ENCODE measurements around the gene ARAP3. TPM values are rescaled to one million over a fixed set of nuclear protein-coding genes. Genes with fewer than 3 reads are reported as not detected.

The ARAP3 gene
- total RNA-seq, 1 donor from 2014 or later = 35.2 TPM

DNA sequence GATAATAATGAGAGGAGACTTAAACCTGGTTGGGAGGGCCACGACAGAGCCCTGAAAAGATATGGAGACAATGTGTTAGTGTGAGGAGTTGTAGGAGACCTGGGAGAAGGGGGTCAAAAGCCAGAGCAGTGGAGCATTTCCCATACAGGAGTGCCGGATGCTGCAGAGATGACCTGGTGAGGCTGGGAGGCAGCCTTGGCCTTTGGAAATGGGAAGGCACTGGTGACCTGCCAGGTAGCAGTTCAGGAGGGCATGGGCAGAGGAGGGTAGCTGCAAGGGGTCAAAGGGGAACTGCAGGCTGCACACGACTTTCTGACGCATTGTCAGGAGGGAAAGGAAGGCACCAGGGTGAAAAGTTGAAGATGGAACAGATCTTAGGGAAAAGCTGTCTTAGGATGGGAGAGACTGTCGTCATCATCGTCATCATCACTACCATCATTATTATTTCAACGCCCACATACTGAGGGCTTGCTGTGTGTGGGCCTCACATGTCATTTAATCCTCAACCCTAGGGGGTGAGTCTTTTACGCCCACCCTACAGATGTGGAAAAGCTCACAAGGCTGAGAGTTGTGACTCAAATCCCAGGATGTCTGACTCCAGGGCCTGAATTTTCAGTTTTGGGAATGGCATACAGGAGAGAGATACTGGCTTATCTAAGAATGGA is 13.3 kb downstream of the ARAP3 start:
- no peak for DNase-seq
- ATAC-seq = no peak
- Histone ChIP-seq H3K27me3 (ENCODE audit: low read depth) (no peaks in the 10 kb centered on the region), H3K4me1 (peaks cover 7% of the 10 kb centered on the region), H3K27ac (no peak overlapping the region), H3K4me3 (no peak overlapping the region), H3K9me3 (no peaks in the 10 kb centered on the region), H3K36me3 (peaks cover 52% of the 10 kb centered on the region)
- intact Hi-C loops (cut with DNase I) = no loop called here
- TF ChIP-seq, protein P1, sequence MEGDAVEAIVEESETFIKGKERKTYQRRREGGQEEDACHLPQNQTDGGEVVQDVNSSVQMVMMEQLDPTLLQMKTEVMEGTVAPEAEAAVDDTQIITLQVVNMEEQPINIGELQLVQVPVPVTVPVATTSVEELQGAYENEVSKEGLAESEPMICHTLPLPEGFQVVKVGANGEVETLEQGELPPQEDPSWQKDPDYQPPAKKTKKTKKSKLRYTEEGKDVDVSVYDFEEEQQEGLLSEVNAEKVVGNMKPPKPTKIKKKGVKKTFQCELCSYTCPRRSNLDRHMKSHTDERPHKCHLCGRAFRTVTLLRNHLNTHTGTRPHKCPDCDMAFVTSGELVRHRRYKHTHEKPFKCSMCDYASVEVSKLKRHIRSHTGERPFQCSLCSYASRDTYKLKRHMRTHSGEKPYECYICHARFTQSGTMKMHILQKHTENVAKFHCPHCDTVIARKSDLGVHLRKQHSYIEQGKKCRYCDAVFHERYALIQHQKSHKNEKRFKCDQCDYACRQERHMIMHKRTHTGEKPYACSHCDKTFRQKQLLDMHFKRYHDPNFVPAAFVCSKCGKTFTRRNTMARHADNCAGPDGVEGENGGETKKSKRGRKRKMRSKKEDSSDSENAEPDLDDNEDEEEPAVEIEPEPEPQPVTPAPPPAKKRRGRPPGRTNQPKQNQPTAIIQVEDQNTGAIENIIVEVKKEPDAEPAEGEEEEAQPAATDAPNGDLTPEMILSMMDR (IDR thresholded peaks at IDR 0.05) = no peak

DNA sequence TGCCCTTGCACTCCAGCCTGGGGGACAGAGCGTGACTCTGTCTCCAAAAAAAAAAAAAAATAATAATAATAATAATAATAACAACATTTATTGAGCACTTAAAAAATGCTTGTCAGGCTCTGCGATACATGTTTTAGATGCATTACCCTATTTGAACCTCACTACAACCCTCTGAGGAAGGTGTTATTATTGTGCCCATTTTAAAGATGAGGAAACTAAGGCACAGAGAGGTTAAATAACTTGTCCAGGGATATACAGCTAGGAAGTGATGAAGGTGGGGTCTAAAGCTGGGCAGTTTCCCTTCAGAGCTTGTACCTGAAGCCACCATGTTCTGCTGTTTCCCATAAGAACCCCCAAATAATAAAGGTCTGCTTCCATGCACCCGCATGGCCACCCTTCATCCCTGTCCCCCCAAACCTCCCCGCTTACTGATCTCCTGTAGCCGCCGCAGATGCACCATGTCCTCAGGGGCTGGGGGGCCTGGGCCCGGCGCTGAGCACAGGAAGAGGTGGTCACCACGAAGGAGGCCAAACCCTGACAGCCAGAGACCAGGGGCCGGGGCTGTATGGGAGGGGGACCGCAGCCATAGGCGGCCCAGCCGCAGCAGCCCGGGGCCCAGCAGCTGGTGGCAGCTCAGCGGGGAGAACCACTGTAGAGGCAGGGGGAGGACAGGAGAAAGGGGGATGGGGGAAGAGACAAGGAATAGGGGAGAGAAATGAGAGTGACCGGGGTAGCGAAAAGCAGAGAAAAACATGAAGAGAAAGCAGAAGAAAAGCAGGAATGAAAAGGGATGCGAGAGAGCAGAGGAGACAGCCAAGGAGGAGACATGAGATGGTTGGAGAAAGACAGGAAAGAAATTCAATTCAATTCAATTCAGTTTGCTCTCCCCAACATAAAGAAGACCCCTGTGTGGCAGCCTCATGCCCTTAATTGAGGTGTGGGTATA is 15.8 kb downstream of the ARAP3 start:
- DNase-seq = no peak
- intact Hi-C loops (cut with DNase I) = no loop called here
- ATAC-seq = no peak
- no peaks in the 10 kb centered on the region for H3K9me3 ChIP-seq
- peaks cover 7% of the 10 kb centered on the region for H3K4me1 ChIP-seq
- TF ChIP-seq, protein P1 (IDR thresholded peaks at IDR 0.05) = no peak
- no peak overlapping the region for H3K4me3 ChIP-seq
- H3K27me3 ChIP-seq (ENCODE audit: low read depth) = no peaks in the 10 kb centered on the region
- no peak overlapping the region for H3K27ac ChIP-seq
- H3K36me3 ChIP-seq = peaks cover 57% of the 10 kb centered on the region

DNA sequence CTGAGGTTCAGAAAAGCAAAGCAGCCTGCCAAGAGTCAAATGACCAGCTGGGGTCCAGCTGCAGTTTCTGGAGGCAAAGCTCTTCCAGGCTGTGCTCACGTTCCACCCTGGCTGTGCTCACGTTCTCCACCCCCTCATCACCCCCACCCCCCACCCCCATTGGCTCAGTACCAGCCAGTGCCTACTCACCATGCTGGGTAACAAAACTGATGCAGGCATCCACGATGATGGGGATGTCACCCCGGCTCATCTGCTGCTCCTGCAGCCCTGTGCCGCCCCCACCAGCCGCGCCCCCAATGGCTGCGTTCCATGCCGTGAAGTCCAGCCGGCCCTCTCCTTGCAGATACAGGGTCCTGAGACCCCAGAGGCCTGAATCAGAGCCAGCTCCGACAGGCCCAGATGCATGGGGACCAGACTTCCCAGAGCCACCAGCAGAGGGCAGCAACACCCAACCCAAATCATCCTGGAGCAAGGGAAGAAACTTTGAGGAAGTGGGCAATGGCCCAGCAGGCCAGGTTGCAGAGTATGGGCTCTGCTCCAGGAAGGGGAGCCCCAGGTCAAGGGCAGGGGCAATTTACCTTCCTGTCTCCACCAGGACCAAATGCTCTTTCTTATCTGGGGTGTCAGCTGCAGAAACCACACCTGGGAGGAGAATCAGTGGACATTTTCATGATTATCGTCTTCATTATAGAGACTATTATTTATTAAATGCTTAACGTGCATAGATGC is 17.1 kb downstream of the ARAP3 start:
- TF ChIP-seq, protein P1 (IDR thresholded peaks at IDR 0.05) = peak; percentile 97
- H3K4me1 ChIP-seq = peaks cover 7% of the 10 kb centered on the region
- H3K9me3 ChIP-seq = no peaks in the 10 kb centered on the region
- no peak overlapping the region for H3K4me3 ChIP-seq
- peak; percentile 94 to 95 for ATAC-seq
- intact Hi-C loops (cut with DNase I) = no loop called here
- peaks cover 52% of the 10 kb centered on the region for H3K36me3 ChIP-seq
- no peak overlapping the region for H3K27ac ChIP-seq
- no peaks in the 10 kb centered on the region for H3K27me3 ChIP-seq (ENCODE audit: low read depth)
- DNase-seq = peak; percentile 86

DNA sequence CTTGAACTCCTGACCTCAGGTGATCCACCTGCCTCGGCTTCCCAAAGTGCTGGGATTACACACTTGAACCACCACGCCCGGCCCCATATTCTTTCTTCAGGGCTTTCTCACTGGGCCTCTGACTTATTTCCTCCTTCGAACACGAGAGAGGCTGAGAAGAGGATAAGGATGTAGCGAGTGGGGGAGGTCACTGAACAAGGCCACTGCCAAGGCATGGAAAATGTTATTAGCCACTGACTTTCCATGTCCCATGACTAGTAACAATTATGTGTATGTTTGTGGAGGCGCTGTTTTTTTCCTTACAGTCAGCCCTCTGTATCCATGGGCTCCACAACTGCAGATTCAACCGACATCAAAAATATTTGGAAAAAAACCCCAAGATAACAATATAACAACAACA is 18.5 kb downstream of the ARAP3 start:
- no peak for DNase-seq
- peaks cover 7% of the 10 kb centered on the region for H3K4me1 ChIP-seq
- no peak for ATAC-seq
- H3K27ac ChIP-seq = no peak overlapping the region
- H3K36me3 ChIP-seq = peaks cover 50% of the 10 kb centered on the region
- H3K4me3 ChIP-seq = no peak overlapping the region
- intact Hi-C loops (cut with DNase I) = no loop called here
- no peaks in the 10 kb centered on the region for H3K27me3 ChIP-seq (ENCODE audit: low read depth)
- H3K9me3 ChIP-seq = no peaks in the 10 kb centered on the region
- TF ChIP-seq, protein P1 (IDR thresholded peaks at IDR 0.05) = no peak

DNA sequence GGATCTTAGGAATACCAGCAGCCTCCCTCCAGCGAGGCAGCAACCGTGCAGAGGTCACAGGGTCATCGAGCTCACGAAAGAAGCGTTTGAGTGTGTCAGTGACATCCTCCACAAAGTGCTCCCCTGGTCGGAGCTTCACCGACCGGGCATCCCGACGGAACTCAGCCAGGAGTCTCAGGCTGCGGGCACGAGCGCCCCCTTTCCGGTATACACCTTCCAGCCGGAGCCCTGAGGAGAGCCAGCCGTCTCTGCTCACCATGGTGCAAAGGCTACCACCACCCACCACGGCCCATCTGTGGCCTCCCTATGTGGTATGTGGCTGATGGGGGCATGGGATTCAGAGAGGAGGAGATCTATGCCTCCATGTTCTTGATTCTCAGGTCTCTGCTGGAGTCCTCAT is 20.0 kb downstream of the ARAP3 start:
- Histone ChIP-seq H3K36me3 (peaks cover 62% of the 10 kb centered on the region), H3K27me3 (ENCODE audit: low read depth) (no peaks in the 10 kb centered on the region), H3K27ac (no peak overlapping the region), H3K4me3 (no peak overlapping the region), H3K9me3 (no peaks in the 10 kb centered on the region), H3K4me1 (peaks cover 7% of the 10 kb centered on the region)
- ATAC-seq = no peak
- intact Hi-C loops (cut with DNase I) = no loop called here
- TF ChIP-seq, protein P1 (IDR thresholded peaks at IDR 0.05) = no peak
- DNase-seq = no peak
